Stimulated activated CD4-positive, alpha-beta T cell treated with anti-CD3 and anti-CD28 coated beads, Interleukin-12 subunit alpha, Interleukin-12 subunit beta, amount 100 ng/mL, for 24 hours (primary cell): ENCODE data around the gene CPT1A.

Source experiments
- DNase-seq, 2 experiments: peaks; one replicate each; pipeline ENCODE4 v3.0.0-alpha.2; 2020; ENCODE audit warnings: low read depth in 2 of 2

Gene CPT1A

GRCh38 chr11:68710409-68710808 is 131.3 kb downstream of the CPT1A start:
- DNase-seq = no peak

- no peak for DNase-seq
Observed at GRCh38 chr11:68709062-68709461, 132.7 kb downstream of the CPT1A start.

- DNase-seq = no peak
Observed at GRCh38 chr11:68707527-68707926, 134.2 kb downstream of the CPT1A start.

- no peak for DNase-seq
Observed at GRCh38 chr11:68704887-68705286, 136.8 kb downstream of the CPT1A start.
